Transverse colon (tissue), 4 donors: ENCODE data around the gene WDSUB1. TPM values are rescaled to one million over a fixed set of nuclear protein-coding genes. Genes with fewer than 3 reads are reported as not detected.
A peak's percentile ranks its signal among the peaks of the same experiment; 100 is the strongest.

Experiments used
- DNase-seq: peaks from one replicate; pipeline ENCODE4 v3.0.0-alpha.2; 2019
- H3K27ac ChIP-seq, 4 donors: fragments of 200-600 bp; sonication (generic); 2 replicates each; pipeline ENCODE4 v1.5.1; 2016 to 2018; ENCODE audit warnings: inconsistent platforms in 4 of 4
- H3K27me3 ChIP-seq: fragments of 200-600 bp; sonication (generic); 2 replicates; pipeline ENCODE4 v1.5.1; 2017; ENCODE audit warnings: inconsistent platforms
- H3K36me3 ChIP-seq, 4 donors: fragments of 200-600 bp; sonication (generic); 2 replicates each; pipeline ENCODE4 v1.5.1; 2017 to 2019; ENCODE audit warnings: inconsistent platforms in 4 of 4
- H3K4me1 ChIP-seq, 4 donors: fragments of 200-600 bp; sonication (generic); 2 replicates each; pipeline ENCODE4 v1.5.1; 2017 to 2020; ENCODE audit warnings: inconsistent platforms in 4 of 4
- H3K4me3 ChIP-seq, 4 donors: fragments of 200-600 bp; sonication (generic); 1 replicate in 1 of 4; 2 replicates in 3 of 4; pipeline versions ENCODE4 v1.5.1 to v1.6.1; 2017 to 2019; ENCODE audit warnings: inconsistent platforms in 4 of 4
- H3K9me3 ChIP-seq, 2 donors: fragments of 200-600 bp; sonication (generic); 2 replicates each; pipeline ENCODE4 v1.5.1; 2017 to 2019; ENCODE audit warnings: inconsistent platforms in 2 of 2
- EP300 ChIP-seq: sonication (generic); formaldehyde crosslinking; IDR thresholded peaks from one replicate; pipeline ENCODE4 v1.6.1; 2017; ENCODE audit warnings: antibody characterized with exemption, low read depth
- POLR2A ChIP-seq: fragments of 450-650 bp; IDR thresholded peaks from one replicate; pipeline ENCODE4 v1.6.1; 2016; ENCODE audit warnings: antibody characterized with exemption, mild to moderate bottlenecking, moderate library complexity
- POLR2AphosphoS5 ChIP-seq, 3 donors: sonication (generic); formaldehyde crosslinking; IDR thresholded peaks; one replicate each; pipeline ENCODE4 v1.6.1; 2016; ENCODE audit warnings: antibody characterized with exemption in 3 of 3
- WGBS, 2 donors: methylation state at CpG; one replicate each; pipeline ENCODE4 v1.1.5; 2018; ENCODE audit warnings: low coverage in 1 of 2; 5-methylcytosine and 5-hydroxymethylcytosine counted together
- in situ Hi-C, 4 donors: fragments of 200-750 bp; cut with MboI; loops; one replicate each; pipeline versions ENCODE4 v1.15.0 to v1.15.1; 2017; ENCODE audit warnings: low sequenced_read_pairs in 3 of 4, low pct_ligation_motif_present in 1 of 4, low pct_unique_long_range_greater_than_20kb in 1 of 4
- intact Hi-C: fragments of 100-400 bp; cut with DNase I; formaldehyde crosslinking; loops from one replicate; pipeline ENCODE4 v1.15.1; 2023; ENCODE audit warnings: low total_unique reads
- total RNA-seq, 4 donors: library from RNA; depleted of rRNA; stranded (reverse); fragments of >200 nt; gene quantifications; one replicate each; pipeline ENCODE4 v1.1.0, GENCODE V29; 2016
- TF ChIP-seq, protein P1 (sequence below), 5 experiments: fragments of 200-600 bp in 3 of 5; fragments of 450-650 bp in 2 of 5; sonication (generic) in 3 of 5; IDR thresholded peaks; 1 replicate in 2 of 5; 2 replicates in 3 of 5; pipeline ENCODE4 v1.5.1; 2016 to 2017; ENCODE audit warnings: antibody characterized with exemption in 5 of 5, inconsistent platforms in 3 of 5, mild to moderate bottlenecking in 2 of 5, moderate library complexity in 1 of 5

The WDSUB1 gene
- total RNA-seq, 4 donors from 2014 or later: 3.4 to 10.3 (median 9.1) TPM

- H3K36me3 ChIP-seq: no peaks in the 10 kb centered on the region
- H3K27ac ChIP-seq: no peak overlapping the region
- intact Hi-C loops (no loop called here), in situ Hi-C loops (no loop called here)
- no peaks in the 10 kb centered on the region for H3K9me3 ChIP-seq
- peaks cover 6 to 17% (median 12%) of the 10 kb centered on the region in 4 donors for H3K4me1 ChIP-seq
- no peak for DNase-seq
- 92% methylated on average over 12 to 15 of the region's 15 CpGs for WGBS, 2 donors
- H3K27me3 ChIP-seq: no peaks in the 10 kb centered on the region
- no peak overlapping the region for H3K4me3 ChIP-seq
- TF ChIP-seq, protein P1, sequence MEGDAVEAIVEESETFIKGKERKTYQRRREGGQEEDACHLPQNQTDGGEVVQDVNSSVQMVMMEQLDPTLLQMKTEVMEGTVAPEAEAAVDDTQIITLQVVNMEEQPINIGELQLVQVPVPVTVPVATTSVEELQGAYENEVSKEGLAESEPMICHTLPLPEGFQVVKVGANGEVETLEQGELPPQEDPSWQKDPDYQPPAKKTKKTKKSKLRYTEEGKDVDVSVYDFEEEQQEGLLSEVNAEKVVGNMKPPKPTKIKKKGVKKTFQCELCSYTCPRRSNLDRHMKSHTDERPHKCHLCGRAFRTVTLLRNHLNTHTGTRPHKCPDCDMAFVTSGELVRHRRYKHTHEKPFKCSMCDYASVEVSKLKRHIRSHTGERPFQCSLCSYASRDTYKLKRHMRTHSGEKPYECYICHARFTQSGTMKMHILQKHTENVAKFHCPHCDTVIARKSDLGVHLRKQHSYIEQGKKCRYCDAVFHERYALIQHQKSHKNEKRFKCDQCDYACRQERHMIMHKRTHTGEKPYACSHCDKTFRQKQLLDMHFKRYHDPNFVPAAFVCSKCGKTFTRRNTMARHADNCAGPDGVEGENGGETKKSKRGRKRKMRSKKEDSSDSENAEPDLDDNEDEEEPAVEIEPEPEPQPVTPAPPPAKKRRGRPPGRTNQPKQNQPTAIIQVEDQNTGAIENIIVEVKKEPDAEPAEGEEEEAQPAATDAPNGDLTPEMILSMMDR (IDR thresholded peaks at IDR 0.05): no peak
- TF ChIP-seq EP300 (no peak), POLR2AphosphoS5 (IDR thresholded peaks at IDR 0.05) (no peak), POLR2A (no peak)
Observed at GRCh38 chr2:159204381-159205144, 81.9 kb downstream of the WDSUB1 start.

DNA sequence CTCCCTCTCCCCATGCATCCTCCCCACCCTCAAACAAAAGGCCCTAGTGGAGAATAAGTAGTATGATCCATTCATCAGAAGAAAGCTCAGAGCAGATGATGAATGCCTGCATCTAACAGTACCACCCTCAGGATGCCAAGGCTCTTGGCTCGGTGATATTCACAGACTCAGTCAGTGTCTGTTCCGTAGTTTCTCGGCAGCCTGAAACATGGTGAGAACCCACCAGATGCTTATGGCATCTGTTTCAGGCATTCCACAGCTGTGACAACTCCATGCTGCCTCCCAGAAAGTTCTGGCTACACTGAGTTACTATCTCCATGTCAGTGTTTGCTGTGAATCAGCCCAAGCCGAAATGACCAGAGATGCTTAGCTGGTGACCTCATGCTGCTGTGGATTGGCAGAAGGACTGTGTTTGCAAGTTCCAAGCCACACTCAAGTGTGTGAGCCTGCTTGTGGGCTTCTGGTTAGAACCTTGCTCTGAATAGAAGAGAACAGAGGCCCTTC is 83.9 kb downstream of the WDSUB1 start:
- intact Hi-C loops (no loop called here), in situ Hi-C loops (no loop called here)
- Histone ChIP-seq H3K27me3 (no peaks in the 10 kb centered on the region), H3K4me1 (peaks cover 0 to 17% (median 9%) of the 10 kb centered on the region in 4 donors), H3K27ac (peak overlapping the region; percentile 55 to 68 (median 62)), H3K4me3 (no peak overlapping the region), H3K9me3 (no peaks in the 10 kb centered on the region), H3K36me3 (peaks cover 0 to 4% (median 0%) of the 10 kb centered on the region in 4 donors)
- WGBS, 2 donors: 88% methylated on average over 4 of the region's 4 CpGs; no CpG with 5 or more reads in 1 of the 2 donors
- peak; percentile 29 for DNase-seq
- TF ChIP-seq, protein P1 (IDR thresholded peaks at IDR 0.05): no peak
- TF ChIP-seq POLR2AphosphoS5 (IDR thresholded peaks at IDR 0.05): peak; percentile 66 to 74 (median 69)

DNA sequence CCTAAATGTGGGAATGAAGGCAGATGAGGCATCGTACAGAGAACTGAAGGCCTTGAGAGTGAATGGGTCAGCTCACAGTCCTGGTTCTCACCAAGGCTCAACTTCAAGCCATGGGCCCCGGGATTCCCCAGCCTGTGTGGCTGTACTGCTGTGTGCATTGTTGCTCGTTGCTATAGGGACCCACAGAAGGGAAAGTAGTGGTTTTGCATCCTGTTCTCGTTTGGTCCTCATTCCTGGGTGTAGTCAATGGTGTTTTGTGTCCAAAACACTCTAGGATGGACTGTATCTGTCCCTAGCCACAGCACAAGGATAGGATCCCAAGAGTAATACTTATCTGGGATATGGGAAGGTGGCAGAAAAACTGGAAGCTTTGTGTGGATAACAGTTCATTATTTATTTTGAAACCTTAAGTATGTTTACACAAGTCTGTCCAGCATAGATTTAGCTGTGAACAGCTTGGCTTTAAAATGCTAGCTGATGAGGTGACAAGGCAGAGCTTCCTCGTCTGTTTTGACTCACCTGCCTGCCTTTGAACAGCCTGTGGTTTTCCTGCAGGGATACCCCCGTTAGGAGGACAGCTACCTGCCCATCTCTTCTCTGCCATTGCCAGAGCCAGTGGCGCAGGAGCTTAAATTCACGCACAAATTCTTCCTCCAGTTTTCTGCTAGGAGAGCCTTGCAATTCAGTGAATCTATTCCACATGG is 85.0 kb downstream of the WDSUB1 start:
- Histone ChIP-seq H3K4me1 (peaks cover 0 to 17% (median 9%) of the 10 kb centered on the region in 4 donors), H3K9me3 (no peaks in the 10 kb centered on the region), H3K36me3 (peaks cover 0 to 10% (median 0%) of the 10 kb centered on the region in 4 donors), H3K27ac (peak overlapping the region; percentile 55 to 68 (median 62)), H3K27me3 (no peaks in the 10 kb centered on the region), H3K4me3 (no peak overlapping the region)
- no peak for DNase-seq
- in situ Hi-C loops (no loop called here), intact Hi-C loops (no loop called here)
- no peak for TF ChIP-seq POLR2A
- 62 to 66% methylated on average over 4 to 8 of the region's 8 CpGs for WGBS, 2 donors

GRCh38 chr2:159200498-159200897 is 86.0 kb downstream of the WDSUB1 start:
- Histone ChIP-seq H3K9me3 (no peaks in the 10 kb centered on the region), H3K4me1 (peaks cover 0 to 17% (median 9%) of the 10 kb centered on the region in 4 donors), H3K27me3 (no peaks in the 10 kb centered on the region), H3K36me3 (peaks cover 0 to 10% (median 0%) of the 10 kb centered on the region in 4 donors), H3K4me3 (no peak overlapping the region), H3K27ac (no peak overlapping the region)
- 38% methylated on average over 1 of the region's 1 CpG; no CpG with 5 or more reads in 1 of the 2 donors for WGBS, 2 donors
- TF ChIP-seq POLR2AphosphoS5 (IDR thresholded peaks at IDR 0.05) (no peak), POLR2A (no peak), EP300 (no peak)
- TF ChIP-seq, protein P1 (IDR thresholded peaks at IDR 0.05): no peak
- intact Hi-C loops: no loop called here
- DNase-seq: no peak
- in situ Hi-C loops: no loop called here
